ENCODE measurements around the gene C9orf78.

GRCh38 chr9:129811967-129812363 is 23.1 kb downstream of the C9orf78 start:
- TF ChIP-seq, protein P1, sequence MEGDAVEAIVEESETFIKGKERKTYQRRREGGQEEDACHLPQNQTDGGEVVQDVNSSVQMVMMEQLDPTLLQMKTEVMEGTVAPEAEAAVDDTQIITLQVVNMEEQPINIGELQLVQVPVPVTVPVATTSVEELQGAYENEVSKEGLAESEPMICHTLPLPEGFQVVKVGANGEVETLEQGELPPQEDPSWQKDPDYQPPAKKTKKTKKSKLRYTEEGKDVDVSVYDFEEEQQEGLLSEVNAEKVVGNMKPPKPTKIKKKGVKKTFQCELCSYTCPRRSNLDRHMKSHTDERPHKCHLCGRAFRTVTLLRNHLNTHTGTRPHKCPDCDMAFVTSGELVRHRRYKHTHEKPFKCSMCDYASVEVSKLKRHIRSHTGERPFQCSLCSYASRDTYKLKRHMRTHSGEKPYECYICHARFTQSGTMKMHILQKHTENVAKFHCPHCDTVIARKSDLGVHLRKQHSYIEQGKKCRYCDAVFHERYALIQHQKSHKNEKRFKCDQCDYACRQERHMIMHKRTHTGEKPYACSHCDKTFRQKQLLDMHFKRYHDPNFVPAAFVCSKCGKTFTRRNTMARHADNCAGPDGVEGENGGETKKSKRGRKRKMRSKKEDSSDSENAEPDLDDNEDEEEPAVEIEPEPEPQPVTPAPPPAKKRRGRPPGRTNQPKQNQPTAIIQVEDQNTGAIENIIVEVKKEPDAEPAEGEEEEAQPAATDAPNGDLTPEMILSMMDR (IDR thresholded peaks at IDR 0.05): no peak
- no peak for TF ChIP-seq POLR2A (IDR thresholded peaks at IDR 0.05)

All from Peyer's patch (tissue), 4 donors.